ACC112 (cell line): Measurements from ENCODE around the gene CLRN1.
A peak's percentile ranks its signal among the peaks of the same experiment; 100 is the strongest.

Source experiments
- H2AFZ ChIP-seq: fragments of 200-600 bp; sonication (generic); one replicate; pipeline ENCODE4 v1.6.0; 2017; ENCODE audit warnings: antibody characterized with exemption, low read length; ENCODE audit not compliant: unreplicated experiment
- H3K27ac ChIP-seq: fragments of 200-600 bp; sonication (generic); 2 replicates; pipeline ENCODE4 v1.5.1; 2014; ENCODE audit warnings: low read depth, mild to moderate bottlenecking, antibody characterized with exemption, low read length, moderate library complexity
- H3K27me3 ChIP-seq: fragments of 200-600 bp; sonication (generic); 2 replicates; pipeline ENCODE4 v1.6.1; 2014; ENCODE audit warnings: mild to moderate bottlenecking, antibody characterized with exemption, low read length, moderate library complexity, mixed read lengths; ENCODE audit not compliant: insufficient read depth
- H3K36me3 ChIP-seq: fragments of 200-600 bp; sonication (generic); 2 replicates; pipeline ENCODE4 v1.6.1; 2016; ENCODE audit warnings: mild to moderate bottlenecking, antibody characterized with exemption, low read length, moderate library complexity, mixed read lengths; ENCODE audit not compliant: insufficient read depth
- H3K4me1 ChIP-seq: fragments of 200-600 bp; sonication (generic); one replicate; pipeline ENCODE4 v1.6.1; 2016; ENCODE audit warnings: low read length, mixed read lengths; ENCODE audit not compliant: insufficient read depth, unreplicated experiment, control insufficient read depth
- H3K4me3 ChIP-seq: fragments of 200-600 bp; sonication (generic); 2 replicates; pipeline ENCODE4 v1.5.1; 2014; ENCODE audit warnings: mild to moderate bottlenecking, low read depth, low read length
- H3K79me2 ChIP-seq: fragments of 200-600 bp; sonication (generic); one replicate; pipeline ENCODE4 v1.6.0; 2016; ENCODE audit warnings: low read length; ENCODE audit not compliant: control insufficient read depth, unreplicated experiment, insufficient read depth

Gene CLRN1

GRCh38 chr3:150975992-150976368, 3.5 kb upstream of the CLRN1 start:
- no peak overlapping the region for H2AFZ ChIP-seq
- no peaks in the 10 kb centered on the region for H3K79me2 ChIP-seq
- H3K27ac ChIP-seq: no peak overlapping the region
- no peak overlapping the region for H3K4me3 ChIP-seq
- peaks cover 36% of the 10 kb centered on the region for H3K27me3 ChIP-seq
- peaks cover 5% of the 10 kb centered on the region for H3K4me1 ChIP-seq
- no peaks in the 10 kb centered on the region for H3K36me3 ChIP-seq

GRCh38 chr3:150975086-150975991, 2.8 kb upstream of the CLRN1 start:
- peaks cover 31% of the 10 kb centered on the region for H3K27me3 ChIP-seq
- H2AFZ ChIP-seq: no peak overlapping the region
- no peaks in the 10 kb centered on the region for H3K79me2 ChIP-seq
- H3K4me3 ChIP-seq: no peak overlapping the region
- peaks cover 11% of the 10 kb centered on the region for H3K4me1 ChIP-seq
- no peak overlapping the region for H3K27ac ChIP-seq
- no peaks in the 10 kb centered on the region for H3K36me3 ChIP-seq

- Histone ChIP-seq H3K4me3 (no peak overlapping the region), H3K27ac (no peak overlapping the region), H3K27me3 (peaks cover 15% of the 10 kb centered on the region; the same call in 1 of the 2 replicates), H3K79me2 (no peaks in the 10 kb centered on the region), H2AFZ (peak overlapping the region; percentile 62), H3K4me1 (peaks cover 12% of the 10 kb centered on the region), H3K36me3 (no peaks in the 10 kb centered on the region)
Measured at GRCh38 chr3:150970665-150971324, 1.7 kb downstream of the CLRN1 start.

GRCh38 chr3:150968341-150969035, 4.0 kb downstream of the CLRN1 start:
- Histone ChIP-seq H3K79me2 (no peaks in the 10 kb centered on the region), H3K4me1 (peaks cover 12% of the 10 kb centered on the region), H3K36me3 (no peaks in the 10 kb centered on the region), H3K4me3 (no peak overlapping the region), H3K27ac (no peak overlapping the region), H2AFZ (no peak overlapping the region), H3K27me3 (peaks cover 14% of the 10 kb centered on the region; the same call in 1 of the 2 replicates)

- peaks cover 40% of the 10 kb centered on the region for H3K27me3 ChIP-seq
Measured at GRCh38 chr3:150965436-150965835, 7.1 kb downstream of the CLRN1 start.

GRCh38 chr3:150961949-150962348, 10.6 kb downstream of the CLRN1 start:
- Histone ChIP-seq H2AFZ (no peak overlapping the region), H3K36me3 (no peaks in the 10 kb centered on the region), H3K4me1 (no peaks in the 10 kb centered on the region), H3K4me3 (no peak overlapping the region), H3K27me3 (peaks cover 60% of the 10 kb centered on the region), H3K27ac (no peak overlapping the region), H3K79me2 (no peaks in the 10 kb centered on the region)

More at GRCh38 chr3:150965436-150965835, 7.1 kb downstream of the CLRN1 start:
- Histone ChIP-seq H2AFZ (no peak overlapping the region), H3K4me3 (no peak overlapping the region), H3K27ac (no peak overlapping the region), H3K79me2 (no peaks in the 10 kb centered on the region), H3K4me1 (peaks cover 2% of the 10 kb centered on the region), H3K36me3 (no peaks in the 10 kb centered on the region)

GRCh38 chr3:150960708-150961684, 11.5 kb downstream of the CLRN1 start:
- Histone ChIP-seq H3K79me2 (no peaks in the 10 kb centered on the region), H2AFZ (no peak overlapping the region)

GRCh38 chr3:150958683-150959082, 13.8 kb downstream of the CLRN1 start:
- peaks cover 3% of the 10 kb centered on the region for H3K4me1 ChIP-seq
- H3K27ac ChIP-seq: no peak overlapping the region
- H2AFZ ChIP-seq: no peak overlapping the region
- no peaks in the 10 kb centered on the region for H3K79me2 ChIP-seq
- H3K4me3 ChIP-seq: no peak overlapping the region
- H3K27me3 ChIP-seq: peaks cover 86% of the 10 kb centered on the region
- no peaks in the 10 kb centered on the region for H3K36me3 ChIP-seq

More at GRCh38 chr3:150960708-150961684, 11.5 kb downstream of the CLRN1 start:
- Histone ChIP-seq H3K36me3 (no peaks in the 10 kb centered on the region), H3K27ac (no peak overlapping the region), H3K4me3 (no peak overlapping the region), H3K27me3 (peaks cover 65% of the 10 kb centered on the region), H3K4me1 (peaks cover 3% of the 10 kb centered on the region)

GRCh38 chr3:150956376-150956775, 16.2 kb downstream of the CLRN1 start:
- Histone ChIP-seq H3K27ac (no peak overlapping the region), H3K79me2 (no peaks in the 10 kb centered on the region), H3K4me3 (no peak overlapping the region), H3K36me3 (no peaks in the 10 kb centered on the region), H2AFZ (no peak overlapping the region), H3K4me1 (peaks cover 3% of the 10 kb centered on the region), H3K27me3 (peaks cover 89% of the 10 kb centered on the region)

GRCh38 chr3:150951923-150952322, 20.6 kb downstream of the CLRN1 start:
- H2AFZ ChIP-seq: no peak overlapping the region
- H3K4me3 ChIP-seq: no peak overlapping the region
- peaks cover 71% of the 10 kb centered on the region for H3K27me3 ChIP-seq
- H3K36me3 ChIP-seq: no peaks in the 10 kb centered on the region
- no peaks in the 10 kb centered on the region for H3K79me2 ChIP-seq
- H3K27ac ChIP-seq: no peak overlapping the region
- peaks cover 3% of the 10 kb centered on the region for H3K4me1 ChIP-seq
